ENCODE results near the gene ATP11A.
"Not testable (repeated sequence)": the region's sequence is repeated elsewhere in the genome, so short reads cannot be mapped to it uniquely, and the experiment has no call there.

Gene ATP11A

GRCh38 chr13:112869202-112870050 lies 179.6 kb downstream of the ATP11A start:
- DNase-seq (no peak), ATAC-seq (no peak)
- H3K9me3 Mint-ChIP-seq = no peaks in the 10 kb centered on the region
- H3K4me1 Mint-ChIP-seq = peaks cover 18% of the 10 kb centered on the region
- no peak overlapping the region for H3K4me3 Mint-ChIP-seq
- H3K27ac Mint-ChIP-seq = no peak overlapping the region
- peaks cover 13% of the 10 kb centered on the region for H3K36me3 Mint-ChIP-seq (ENCODE audit: low read depth)
- H3K27me3 Mint-ChIP-seq = no peaks in the 10 kb centered on the region

- Mint-ChIP-seq H3K4me3 (no peak overlapping the region), H3K27me3 (no peaks in the 10 kb centered on the region)
Observed at GRCh38 chr13:112870051-112870331, 180.2 kb downstream of the ATP11A start.

GRCh38 chr13:112870737-112871287 lies 181.0 kb downstream of the ATP11A start:
- peaks cover 18% of the 10 kb centered on the region for H3K36me3 Mint-ChIP-seq (ENCODE audit: low read depth)
- DNase-seq (no peak), ATAC-seq (no peak)
- H3K9me3 Mint-ChIP-seq = no peaks in the 10 kb centered on the region
- no peak overlapping the region for H3K4me3 Mint-ChIP-seq
- no peak overlapping the region for H3K27ac Mint-ChIP-seq
- no peaks in the 10 kb centered on the region for H3K27me3 Mint-ChIP-seq
- H3K4me1 Mint-ChIP-seq = peaks cover 18% of the 10 kb centered on the region

More at GRCh38 chr13:112870051-112870331, 180.2 kb downstream of the ATP11A start:
- peaks cover 18% of the 10 kb centered on the region for H3K4me1 Mint-ChIP-seq
- no peaks in the 10 kb centered on the region for H3K9me3 Mint-ChIP-seq
- no peak overlapping the region for H3K27ac Mint-ChIP-seq
- peaks cover 13% of the 10 kb centered on the region for H3K36me3 Mint-ChIP-seq (ENCODE audit: low read depth)
- ATAC-seq (no peak), DNase-seq (no peak)

GRCh38 chr13:112871742-112872141 lies 181.9 kb downstream of the ATP11A start:
- Mint-ChIP-seq H3K4me1 (peaks cover 18% of the 10 kb centered on the region), H3K36me3 (ENCODE audit: low read depth) (peaks cover 19% of the 10 kb centered on the region), H3K27ac (no peak overlapping the region), H3K9me3 (no peaks in the 10 kb centered on the region), H3K4me3 (no peak overlapping the region), H3K27me3 (no peaks in the 10 kb centered on the region)
- DNase-seq = no peak
- ATAC-seq = no peak

- Mint-ChIP-seq H3K4me1 (peaks cover 18% of the 10 kb centered on the region), H3K36me3 (ENCODE audit: low read depth) (peaks cover 18% of the 10 kb centered on the region), H3K4me3 (peak overlapping the region; percentile 53), H3K27ac (peak overlapping the region; percentile 77)
- not testable (repeated sequence) for H3K27me3 Mint-ChIP-seq, ATAC-seq, H3K9me3 Mint-ChIP-seq, DNase-seq
Observed at GRCh38 chr13:112872657-112873631, 183.1 kb downstream of the ATP11A start.

DNA sequence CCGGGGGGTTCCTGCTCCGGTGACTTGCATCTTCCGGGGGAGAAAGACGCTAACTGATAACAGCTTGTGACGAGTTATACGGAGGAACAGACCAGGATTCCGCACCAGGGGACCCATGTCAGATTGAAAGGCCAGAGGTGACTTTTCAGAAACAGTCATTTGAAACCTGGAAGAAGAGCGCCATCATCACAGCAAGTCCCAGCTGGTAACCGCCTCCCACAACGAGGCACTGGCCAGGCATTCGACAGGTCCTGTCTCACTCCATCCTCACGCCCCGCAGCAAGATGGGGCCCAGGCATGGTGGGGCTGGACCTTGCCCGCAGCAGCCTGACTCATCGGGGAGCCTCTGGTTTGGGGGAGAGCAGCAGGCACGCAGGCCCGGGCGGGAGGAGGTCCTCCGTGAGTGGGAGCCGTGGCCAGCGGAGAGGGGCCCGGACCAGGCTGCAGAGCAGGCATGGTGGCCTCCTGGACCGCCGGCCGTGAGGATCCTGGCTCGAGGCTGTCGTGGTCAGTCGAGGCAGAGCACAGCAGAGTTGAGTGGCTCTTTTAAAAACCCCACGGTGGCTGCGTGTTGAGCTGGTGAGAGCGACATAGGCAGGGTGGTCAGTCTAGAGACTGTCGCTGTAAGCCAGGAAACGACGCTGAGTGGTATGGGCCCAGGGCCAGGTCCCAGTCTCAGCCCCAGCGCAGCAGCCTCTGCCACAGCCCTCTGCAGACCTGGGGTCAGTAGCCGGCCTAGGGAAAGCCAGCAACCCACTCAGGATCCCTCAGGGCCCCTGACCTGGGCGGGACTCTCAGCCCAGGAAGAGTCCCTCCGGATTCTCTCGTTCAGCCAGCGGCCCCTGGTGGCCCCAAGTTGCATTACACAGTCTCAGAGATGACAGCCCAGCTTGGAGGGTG lies 184.3 kb downstream of the ATP11A start:
- no peaks in the 10 kb centered on the region for H3K27me3 Mint-ChIP-seq
- DNase-seq (peak; percentile 78), ATAC-seq (peak; percentile 88)
- peak overlapping the region; percentile 53 for H3K4me3 Mint-ChIP-seq
- H3K4me1 Mint-ChIP-seq = peaks cover 18% of the 10 kb centered on the region
- H3K27ac Mint-ChIP-seq = peak overlapping the region; percentile 77
- peaks cover 18% of the 10 kb centered on the region for H3K36me3 Mint-ChIP-seq (ENCODE audit: low read depth)
- no peaks in the 10 kb centered on the region for H3K9me3 Mint-ChIP-seq

- H3K27ac Mint-ChIP-seq = no peak overlapping the region
- ATAC-seq = no peak
- H3K4me1 Mint-ChIP-seq = peaks cover 18% of the 10 kb centered on the region
Observed at GRCh38 chr13:112874751-112875300, 185.0 kb downstream of the ATP11A start.

DNA sequence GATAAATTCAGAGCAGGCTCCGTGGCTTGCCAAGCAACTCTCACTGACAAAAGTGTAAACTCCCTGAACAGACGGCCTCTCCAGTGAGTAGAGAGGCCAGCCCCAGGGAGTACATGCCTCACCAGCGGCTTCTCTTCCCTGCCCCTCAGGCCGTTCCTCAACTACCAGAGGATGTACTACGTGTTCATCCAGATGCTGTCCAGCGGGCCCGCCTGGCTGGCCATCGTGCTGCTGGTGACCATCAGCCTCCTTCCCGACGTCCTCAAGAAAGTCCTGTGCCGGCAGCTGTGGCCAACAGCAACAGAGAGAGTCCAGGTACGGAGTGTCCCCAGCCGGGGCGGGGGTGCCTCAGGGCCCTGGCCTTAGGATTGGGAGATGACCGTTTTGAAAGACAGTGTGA lies 185.8 kb downstream of the ATP11A start:
- Mint-ChIP-seq H3K27me3 (no peaks in the 10 kb centered on the region), H3K4me3 (no peak overlapping the region), H3K36me3 (ENCODE audit: low read depth) (peaks cover 20% of the 10 kb centered on the region), H3K4me1 (peaks cover 18% of the 10 kb centered on the region), H3K27ac (no peak overlapping the region), H3K9me3 (no peaks in the 10 kb centered on the region)
- DNase-seq (no peak), ATAC-seq (no peak)

More at GRCh38 chr13:112874751-112875300, 185.0 kb downstream of the ATP11A start:
- H3K4me3 Mint-ChIP-seq = no peak overlapping the region
- peaks cover 19% of the 10 kb centered on the region for H3K36me3 Mint-ChIP-seq (ENCODE audit: low read depth)
- H3K9me3 Mint-ChIP-seq = no peaks in the 10 kb centered on the region
- no peak for DNase-seq
- no peaks in the 10 kb centered on the region for H3K27me3 Mint-ChIP-seq

- no peaks in the 10 kb centered on the region for H3K9me3 Mint-ChIP-seq
- H3K27ac Mint-ChIP-seq = no peak overlapping the region
- H3K36me3 Mint-ChIP-seq (ENCODE audit: low read depth) = peaks cover 18% of the 10 kb centered on the region
- ATAC-seq = no peak
- no peaks in the 10 kb centered on the region for H3K27me3 Mint-ChIP-seq
- no peak overlapping the region for H3K4me3 Mint-ChIP-seq
- H3K4me1 Mint-ChIP-seq = peaks cover 15% of the 10 kb centered on the region
- DNase-seq = no peak
Observed at GRCh38 chr13:112876305-112877000, 186.6 kb downstream of the ATP11A start.

- DNase-seq = no peak
- no peak for ATAC-seq
- Mint-ChIP-seq H3K27ac (no peak overlapping the region), H3K27me3 (no peaks in the 10 kb centered on the region), H3K9me3 (no peaks in the 10 kb centered on the region), H3K36me3 (ENCODE audit: low read depth) (peaks cover 18% of the 10 kb centered on the region), H3K4me1 (peaks cover 15% of the 10 kb centered on the region), H3K4me3 (no peak overlapping the region)
Observed at GRCh38 chr13:112877066-112877465, 187.2 kb downstream of the ATP11A start.

DNA sequence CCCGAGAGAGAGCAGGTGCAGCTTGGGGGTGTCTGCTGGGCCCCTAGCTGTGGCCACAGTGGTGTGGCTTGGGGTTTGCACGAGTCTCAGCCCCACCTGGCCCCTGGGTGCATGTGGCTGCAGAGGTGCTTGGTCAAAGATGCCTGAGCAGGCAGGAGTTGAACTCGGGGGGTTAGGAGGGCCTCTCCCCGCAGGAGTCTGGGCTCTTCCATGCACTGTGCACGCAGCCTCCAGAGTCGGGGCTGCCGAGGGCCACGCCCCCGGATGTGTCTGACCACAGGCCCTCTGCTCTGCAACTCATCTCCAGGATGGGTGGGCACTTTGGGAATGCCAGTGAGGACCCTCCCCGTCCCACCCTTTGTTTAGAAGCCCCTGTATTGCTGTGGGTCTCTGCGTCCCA lies 187.7 kb downstream of the ATP11A start:
- H3K4me1 Mint-ChIP-seq = peaks cover 15% of the 10 kb centered on the region
- H3K4me3 Mint-ChIP-seq = no peak overlapping the region
- H3K27me3 Mint-ChIP-seq = no peaks in the 10 kb centered on the region
- no peak for DNase-seq
- H3K9me3 Mint-ChIP-seq = no peaks in the 10 kb centered on the region
- no peak for ATAC-seq
- no peak overlapping the region for H3K27ac Mint-ChIP-seq
- peaks cover 18% of the 10 kb centered on the region for H3K36me3 Mint-ChIP-seq (ENCODE audit: low read depth)

GRCh38 chr13:112877976-112878955 lies 188.4 kb downstream of the ATP11A start:
- Mint-ChIP-seq H3K27ac (no peak overlapping the region), H3K4me3 (no peak overlapping the region), H3K36me3 (ENCODE audit: low read depth) (peaks cover 18% of the 10 kb centered on the region), H3K27me3 (no peaks in the 10 kb centered on the region), H3K4me1 (peaks cover 7% of the 10 kb centered on the region), H3K9me3 (no peaks in the 10 kb centered on the region)
- no peak for ATAC-seq
- DNase-seq = no peak
